Heart left ventricle (tissue), 13 donors: ENCODE results near the gene HSD11B1L.

Experiments
- POLR2A ChIP-seq, 2 donors: fragments of 450-650 bp; IDR thresholded peaks; one replicate each; pipeline ENCODE4 v1.6.1; 2017; ENCODE audit warnings: antibody characterized with exemption in 2 of 2, mild to moderate bottlenecking in 2 of 2, moderate library complexity in 2 of 2
- TF ChIP-seq, protein P1 (sequence below), 12 donors: fragments of 200-600 bp; sonication (generic) in 4 of 12; IDR thresholded peaks; one replicate each; pipeline versions ENCODE4 v1.5.0 to v1.8.0; 2018 to 2022; ENCODE audit warnings: antibody characterized with exemption in 12 of 12, mild to moderate bottlenecking in 5 of 12
- donor health status: ischemic (EF 13 %, LVEDD 7.1; RV severe dilation, severe dysfunction).
- donor health status: DM: no; HTN: yes; CAD: no.
- donor health status: DM: no; HTN: no; CAD: no.
- donor health status: ischemic (EF 25% LVEDD 6.9; RV normal size, moderate dysfunction).
- donor health status: ischemic (EF 25% LVEDD 5.7; RV mildly dilated, moderate dysfunction).
- donor health status: ischemic (EF 35%, LVEDD 5.7; RV mildly dilated, moderate dysfunction).
- donor health status: nonischemic (EF 11% LVEDD 7.7; RV severe dilation, severe dysfunction).
- donor health status: DM: yes; HTN: yes; CAD: no.
- donor health status: PGD.
- donor health status: ischemic (EF 29% LVEDD 5.4; RV normal size, mild dysfunction).
- donor health status: nonischemic (EF 23%, LVEDD 6.1; RV moderate dilation, normal function).

DNA sequence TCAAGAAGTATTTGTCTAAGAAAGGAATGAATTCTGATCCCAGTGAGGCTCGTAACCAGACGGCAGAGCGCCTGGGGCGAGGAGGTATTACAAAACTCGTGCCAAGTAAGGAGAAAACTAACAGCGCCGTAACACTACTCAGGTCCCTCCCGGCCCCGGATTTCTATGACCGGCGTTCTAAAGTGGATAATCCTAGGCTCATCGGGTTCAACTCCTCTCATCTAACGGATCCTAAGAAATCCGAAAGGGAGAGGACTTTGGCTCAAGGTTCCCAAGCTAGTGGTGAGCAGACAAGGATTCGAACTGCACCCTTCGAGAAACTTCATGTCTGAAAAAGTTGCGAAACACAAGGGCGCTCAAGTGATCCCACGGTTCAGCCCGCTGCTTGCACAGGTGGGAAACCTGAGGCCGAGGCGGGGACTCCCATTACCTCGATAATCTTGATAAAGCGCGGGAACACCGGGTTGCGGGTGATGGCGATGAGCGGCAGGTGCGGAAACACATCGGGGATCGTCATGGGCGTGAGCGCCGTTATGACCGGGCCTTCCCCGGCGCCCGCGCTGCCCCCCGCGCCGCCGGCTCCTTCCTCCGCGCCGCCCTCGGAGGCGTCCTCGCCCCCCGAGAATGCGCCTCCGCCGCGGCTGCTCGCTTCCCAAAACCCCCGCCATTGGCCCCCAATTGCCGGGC lies 38.6 kb downstream of the HSD11B1L start:
- TF ChIP-seq, protein P1, sequence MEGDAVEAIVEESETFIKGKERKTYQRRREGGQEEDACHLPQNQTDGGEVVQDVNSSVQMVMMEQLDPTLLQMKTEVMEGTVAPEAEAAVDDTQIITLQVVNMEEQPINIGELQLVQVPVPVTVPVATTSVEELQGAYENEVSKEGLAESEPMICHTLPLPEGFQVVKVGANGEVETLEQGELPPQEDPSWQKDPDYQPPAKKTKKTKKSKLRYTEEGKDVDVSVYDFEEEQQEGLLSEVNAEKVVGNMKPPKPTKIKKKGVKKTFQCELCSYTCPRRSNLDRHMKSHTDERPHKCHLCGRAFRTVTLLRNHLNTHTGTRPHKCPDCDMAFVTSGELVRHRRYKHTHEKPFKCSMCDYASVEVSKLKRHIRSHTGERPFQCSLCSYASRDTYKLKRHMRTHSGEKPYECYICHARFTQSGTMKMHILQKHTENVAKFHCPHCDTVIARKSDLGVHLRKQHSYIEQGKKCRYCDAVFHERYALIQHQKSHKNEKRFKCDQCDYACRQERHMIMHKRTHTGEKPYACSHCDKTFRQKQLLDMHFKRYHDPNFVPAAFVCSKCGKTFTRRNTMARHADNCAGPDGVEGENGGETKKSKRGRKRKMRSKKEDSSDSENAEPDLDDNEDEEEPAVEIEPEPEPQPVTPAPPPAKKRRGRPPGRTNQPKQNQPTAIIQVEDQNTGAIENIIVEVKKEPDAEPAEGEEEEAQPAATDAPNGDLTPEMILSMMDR (IDR thresholded peaks at IDR 0.05): no peak
- TF ChIP-seq POLR2A (IDR thresholded peaks at IDR 0.05): no peak
